ENCODE data around the gene SRXN1.

The SRXN1 gene

GRCh38 chr20:602111-602970 is 50.7 kb downstream of the SRXN1 start:
- DNase-seq, result no peak

- DNase-seq, result no peak
These were observed 52.3 kb downstream of the SRXN1 start for GRCh38 chr20:600736-601135.

GRCh38 chr20:600141-600540 is 52.9 kb downstream of the SRXN1 start:
- DNase-seq, result no peak

- DNase-seq, result no peak
These were observed 54.7 kb downstream of the SRXN1 start for GRCh38 chr20:598133-598850.

- DNase-seq, result no peak
These were observed 55.4 kb downstream of the SRXN1 start for GRCh38 chr20:597560-597959.

Measured in NCI-H748 treated with DMSO at 0.1 percent for 48 hours (cell line).